ENCODE data around the gene PPT2.
"Not testable (repeated sequence)": the region's sequence is repeated elsewhere in the genome, so short reads cannot be mapped to it uniquely, and the experiment has no call there.

The PPT2 gene

DNA sequence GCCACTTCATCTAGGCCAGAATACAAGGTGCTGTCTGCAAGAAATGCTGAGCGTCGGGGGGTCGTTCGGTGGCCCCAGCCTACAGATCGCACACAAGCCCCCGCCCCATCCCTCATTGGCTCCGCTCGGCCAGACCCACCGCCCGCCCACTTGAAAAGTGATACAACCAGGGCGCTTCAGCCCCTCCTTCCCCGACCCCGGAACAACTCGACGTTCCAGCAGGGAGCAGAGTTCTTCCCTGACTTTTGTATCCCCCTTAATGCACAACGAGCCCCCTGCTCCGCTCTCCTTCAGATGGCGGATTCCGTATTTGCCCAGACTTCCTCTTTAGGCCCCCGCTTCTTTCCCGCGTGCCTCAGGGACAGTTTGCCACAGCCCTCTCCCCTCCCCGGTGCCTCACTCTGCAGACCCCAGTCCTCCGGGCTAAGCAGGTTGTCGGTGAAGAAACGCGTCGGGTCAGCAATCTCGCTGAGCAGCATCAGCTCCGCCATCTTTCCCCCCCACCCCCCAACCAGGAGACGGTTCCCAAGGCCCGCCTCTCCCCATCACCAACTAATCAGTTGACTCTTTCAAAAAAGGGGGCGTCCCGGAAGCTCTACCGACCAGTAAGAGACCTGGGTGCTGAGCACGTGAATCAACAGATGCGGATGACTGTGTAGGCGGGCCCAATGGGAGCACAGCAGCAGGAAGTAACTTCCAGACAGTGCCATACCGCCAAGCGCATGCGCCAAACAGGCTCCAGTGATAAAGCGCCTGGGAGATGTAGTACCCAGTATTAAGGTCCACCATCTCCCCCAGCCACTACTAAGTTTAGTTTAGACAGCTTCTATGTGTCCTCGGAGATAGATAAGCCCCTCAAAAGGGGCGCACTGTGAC, 26.0 kb upstream of the PPT2 start, which contains the start of gene ATF6B:
TSS of gene ATF6B (minus strand) at position 530 of the 876 bp plus-strand sequence. CDS start at position 491, 39 bp downstream.
- DNase-seq = peak; percentile 99

DNA sequence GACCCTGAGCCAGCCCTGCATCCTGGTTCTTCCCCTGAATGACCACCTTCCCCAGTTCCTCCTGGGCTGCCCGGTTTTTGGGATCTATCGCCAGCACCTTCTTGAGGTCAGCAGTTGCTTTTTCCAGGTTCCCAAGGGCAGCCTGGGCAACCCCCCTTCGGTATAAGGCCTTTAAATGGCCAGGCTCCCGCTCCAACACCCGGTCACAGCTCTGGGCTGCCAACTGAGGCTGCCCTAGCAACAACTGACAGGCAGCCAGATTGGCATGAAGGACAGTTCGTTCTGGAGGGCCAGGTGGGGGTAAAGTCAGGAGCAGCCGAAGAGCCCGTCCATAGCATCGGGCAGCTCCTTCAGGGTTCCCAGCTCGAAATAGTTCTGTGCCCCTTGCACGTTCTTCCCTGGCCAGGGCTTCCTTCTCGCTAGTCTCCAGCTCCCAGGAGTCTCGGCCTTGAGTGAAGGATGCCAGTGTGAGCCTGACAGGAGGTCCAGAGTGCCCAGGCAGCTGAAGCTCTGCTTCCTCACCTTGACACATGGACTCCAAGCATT, 25.1 kb upstream of the PPT2 start:
- DNase-seq = no peak

DNA sequence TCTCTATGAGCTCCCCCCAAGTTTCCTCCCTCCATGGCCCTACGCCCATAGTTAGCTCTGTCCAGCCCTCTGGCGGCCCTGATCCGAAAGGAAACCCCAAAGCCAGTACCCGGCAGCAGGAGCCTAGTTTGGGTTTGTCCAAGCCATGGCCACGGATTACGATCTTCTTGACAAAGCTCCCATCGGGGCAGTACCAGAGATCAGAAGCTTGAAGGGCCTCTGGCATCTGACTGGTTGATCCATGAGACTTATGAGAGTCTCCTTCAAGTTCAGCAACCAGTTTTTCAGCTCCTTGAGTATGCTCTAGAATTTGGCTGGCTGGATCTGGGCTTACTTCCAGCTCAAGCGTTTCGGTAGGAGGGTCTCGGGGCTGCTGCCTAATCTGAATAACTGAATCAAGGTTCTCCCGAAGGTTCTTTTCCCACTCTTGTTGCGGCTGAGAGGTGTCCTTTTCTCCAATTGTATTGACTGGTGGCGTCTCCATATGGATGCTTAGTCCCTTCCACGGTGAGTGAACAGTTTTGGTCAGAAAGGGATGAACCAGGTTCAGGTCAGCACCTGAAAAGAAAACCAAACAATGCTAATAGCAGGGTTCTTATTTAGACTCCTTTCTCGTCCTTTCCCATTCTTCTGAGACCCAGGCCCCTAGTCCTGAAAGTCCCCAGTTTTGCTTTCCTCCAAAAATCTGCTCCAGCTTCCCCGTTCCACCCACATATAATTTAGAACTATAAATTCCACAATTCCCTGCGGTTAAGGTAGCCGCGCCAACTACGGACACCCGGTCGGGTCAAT, 24.4 kb upstream of the PPT2 start:
- no peak for DNase-seq

DNA sequence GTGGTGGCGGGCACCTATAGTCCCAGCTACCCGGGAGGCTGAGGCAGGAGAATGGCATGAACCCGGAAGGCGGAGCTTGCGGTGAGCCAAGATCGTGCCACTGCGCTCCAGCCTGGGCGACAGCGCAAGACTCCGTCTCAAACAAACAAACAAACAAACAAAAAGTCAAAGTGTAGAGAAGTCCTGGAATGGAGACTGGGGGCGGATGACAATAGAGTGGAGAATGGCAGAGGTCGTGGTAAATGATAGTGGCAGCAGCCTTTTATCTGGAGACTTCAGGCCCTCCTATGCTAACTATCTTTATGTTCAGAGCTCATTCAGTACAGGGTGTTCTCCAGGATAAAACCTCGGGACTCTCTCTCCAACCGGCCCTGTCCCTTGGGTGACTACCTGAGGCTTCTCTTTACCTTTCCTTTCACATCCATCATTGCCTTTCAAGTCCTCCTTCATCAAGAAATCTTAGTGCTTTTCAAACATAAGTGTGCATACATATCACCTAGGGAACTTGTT, 22.4 kb upstream of the PPT2 start:
- DNase-seq = no peak

DNA sequence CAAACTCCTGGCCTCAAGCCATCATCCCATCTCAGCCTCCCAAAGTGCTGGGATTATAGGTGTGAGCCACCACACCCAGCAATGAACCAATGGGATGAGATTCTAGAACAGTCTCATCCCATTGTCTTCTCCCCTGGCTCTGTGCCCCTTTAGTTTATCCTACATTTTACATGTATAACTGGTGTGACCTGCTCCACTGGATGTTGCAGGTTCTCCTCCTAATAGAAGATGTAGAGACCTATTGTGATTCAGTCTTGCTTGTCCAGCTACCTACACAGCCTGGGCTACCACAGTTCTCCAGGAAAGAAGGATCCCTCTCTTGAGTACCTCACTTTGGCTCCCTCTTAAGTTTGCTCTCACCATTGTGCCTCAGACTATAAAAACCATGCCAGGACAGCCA, 21.8 kb upstream of the PPT2 start:
- no peak for DNase-seq

DNA sequence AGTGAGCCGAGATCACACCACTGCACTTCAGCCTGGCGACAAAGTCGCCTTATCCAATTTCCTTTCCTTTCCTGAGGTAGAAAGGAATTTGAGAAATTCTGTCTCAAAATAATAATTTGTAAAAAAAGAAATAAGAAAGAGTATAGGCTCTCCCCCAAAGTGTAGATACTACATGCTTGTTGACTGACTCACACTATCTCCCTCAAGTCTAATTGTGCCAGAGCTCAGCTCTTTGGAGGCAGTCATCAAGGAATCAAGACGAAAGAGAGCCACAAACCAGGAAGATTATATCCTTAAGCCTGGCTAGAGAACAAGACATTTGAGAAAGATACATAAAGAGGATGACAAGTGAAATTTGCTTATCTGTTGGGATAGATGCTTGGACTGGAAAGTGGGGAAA, 20.2 kb upstream of the PPT2 start:
- DNase-seq = no peak

DNA sequence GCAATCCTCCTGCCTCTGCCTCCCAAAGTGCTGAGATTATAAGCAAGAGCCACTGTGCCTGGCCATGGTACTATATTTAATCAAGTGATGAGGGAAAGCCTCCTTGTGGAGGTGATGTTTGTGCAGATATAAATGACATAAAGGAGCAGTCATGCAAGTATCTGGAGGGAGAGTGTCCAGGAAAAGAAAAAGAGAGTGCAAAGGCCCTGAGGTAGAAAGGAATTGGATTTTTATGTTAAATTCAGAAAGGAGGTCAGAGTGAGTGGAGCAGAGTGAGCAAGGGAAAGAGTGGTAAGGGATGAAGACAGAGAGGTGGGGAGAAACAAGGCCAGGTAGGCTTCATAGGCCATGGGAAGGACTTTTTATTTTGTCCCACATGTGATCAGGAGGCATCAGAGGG, 16.5 kb upstream of the PPT2 start:
- DNase-seq = no peak

DNA sequence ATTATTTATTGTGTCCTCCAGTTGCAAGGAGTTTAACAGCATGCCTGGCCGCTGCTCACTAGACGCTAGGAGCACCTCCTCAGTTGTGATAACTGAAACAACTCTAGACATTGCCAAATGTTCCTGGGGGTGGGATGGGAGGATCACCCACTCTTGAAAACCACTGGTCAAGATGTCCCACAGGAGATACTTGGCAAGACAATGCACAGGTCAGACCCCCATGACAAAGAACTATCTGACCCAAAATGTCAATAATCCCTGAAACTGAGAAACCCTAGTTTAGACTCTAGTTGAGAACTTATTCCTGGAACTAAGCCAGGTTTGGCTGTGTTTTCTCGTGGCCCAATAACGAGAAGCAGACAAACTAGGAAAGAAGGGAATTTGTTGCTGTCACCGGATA, 14.4 kb upstream of the PPT2 start:
- DNase-seq = no peak

DNA sequence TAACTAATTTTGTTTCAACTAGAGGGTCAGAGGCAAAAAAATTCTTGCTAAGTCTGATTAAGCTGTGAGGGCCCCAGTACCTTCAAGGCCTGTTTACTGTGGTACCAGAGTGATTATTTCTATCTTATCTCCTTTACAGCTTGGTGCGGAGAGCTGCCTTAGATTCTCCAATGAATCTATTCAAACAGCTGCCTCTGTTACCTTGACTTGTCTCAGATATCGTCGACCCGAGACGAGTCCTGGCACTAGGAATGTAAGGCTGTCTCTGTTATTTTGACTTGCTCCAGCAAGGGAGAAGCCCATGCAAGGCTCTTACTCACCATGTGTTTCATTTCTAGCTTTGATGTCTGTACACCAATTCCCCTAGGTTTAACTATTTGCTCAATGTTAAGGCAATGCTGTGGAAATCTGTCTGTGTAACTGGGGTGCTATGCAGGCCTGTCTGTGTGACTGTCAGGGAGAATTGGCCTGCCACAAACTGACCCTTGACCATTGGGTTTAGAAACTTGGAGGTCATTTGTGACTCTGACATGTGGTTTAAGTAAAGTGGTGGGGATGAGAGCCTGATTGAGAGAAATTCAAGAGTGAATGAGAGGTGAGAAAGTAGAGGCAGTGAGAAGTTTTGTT, 13.4 kb upstream of the PPT2 start:
- DNase-seq = no peak

DNA sequence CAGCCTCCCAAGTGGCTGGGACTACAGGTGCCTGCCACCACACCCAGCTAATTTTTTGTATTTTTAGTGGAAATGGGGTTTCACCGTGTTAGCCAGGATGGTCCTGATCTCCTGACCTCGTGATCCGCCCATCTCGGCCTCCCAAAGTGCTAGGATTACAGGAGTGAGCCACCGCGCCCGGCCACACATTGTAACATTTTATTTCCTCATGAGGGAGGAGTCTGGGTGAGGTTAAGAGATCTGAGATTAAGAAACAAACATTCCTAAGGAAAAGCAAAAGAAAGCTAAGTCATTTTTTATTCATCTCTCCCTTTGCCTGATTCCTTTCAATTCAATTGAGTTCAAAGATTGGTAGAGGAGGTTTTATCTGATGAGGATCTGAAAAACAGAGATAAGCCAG, 9.7 kb upstream of the PPT2 start:
- DNase-seq = not testable (repeated sequence)

DNA sequence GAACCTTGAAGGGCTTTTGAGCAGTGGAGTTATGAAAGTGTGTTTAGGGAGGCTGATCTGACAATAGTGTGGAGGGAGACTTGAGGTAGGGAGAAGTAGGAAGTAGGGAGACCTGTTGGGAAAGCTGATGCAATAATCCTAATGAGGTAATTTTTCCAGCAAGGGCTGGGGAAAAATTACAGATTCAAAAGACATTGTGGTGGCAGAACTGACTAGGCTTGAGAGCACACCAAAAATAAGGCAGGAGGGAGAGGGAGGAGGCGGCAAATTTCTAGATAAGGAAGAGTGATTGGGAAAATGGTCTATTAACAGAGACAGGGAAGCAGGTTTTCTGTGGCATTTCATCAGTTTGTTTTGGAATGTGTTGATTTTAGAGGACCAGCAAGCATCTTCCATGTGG, 7.7 kb upstream of the PPT2 start:
- no peak for DNase-seq

DNA sequence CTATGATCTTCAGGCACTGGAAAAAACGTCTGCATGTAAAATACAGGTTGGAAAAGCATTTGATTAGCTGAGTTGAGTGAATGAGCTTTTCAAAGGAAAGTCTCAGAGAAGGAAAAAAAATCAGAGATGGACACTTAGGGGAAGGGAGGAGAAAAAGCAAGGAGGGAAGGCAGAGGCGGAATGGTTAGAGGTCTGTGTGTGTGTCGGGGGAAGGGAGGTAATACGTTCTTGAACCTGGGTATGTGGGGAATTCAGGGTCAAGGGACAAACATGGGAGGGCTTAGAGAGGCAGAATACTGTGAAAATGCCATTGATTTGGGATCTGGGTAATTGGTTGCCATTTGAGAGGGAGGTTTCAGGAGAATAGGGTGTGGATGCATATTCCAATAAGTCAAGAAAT, 7.3 kb upstream of the PPT2 start:
- no peak for DNase-seq

DNA sequence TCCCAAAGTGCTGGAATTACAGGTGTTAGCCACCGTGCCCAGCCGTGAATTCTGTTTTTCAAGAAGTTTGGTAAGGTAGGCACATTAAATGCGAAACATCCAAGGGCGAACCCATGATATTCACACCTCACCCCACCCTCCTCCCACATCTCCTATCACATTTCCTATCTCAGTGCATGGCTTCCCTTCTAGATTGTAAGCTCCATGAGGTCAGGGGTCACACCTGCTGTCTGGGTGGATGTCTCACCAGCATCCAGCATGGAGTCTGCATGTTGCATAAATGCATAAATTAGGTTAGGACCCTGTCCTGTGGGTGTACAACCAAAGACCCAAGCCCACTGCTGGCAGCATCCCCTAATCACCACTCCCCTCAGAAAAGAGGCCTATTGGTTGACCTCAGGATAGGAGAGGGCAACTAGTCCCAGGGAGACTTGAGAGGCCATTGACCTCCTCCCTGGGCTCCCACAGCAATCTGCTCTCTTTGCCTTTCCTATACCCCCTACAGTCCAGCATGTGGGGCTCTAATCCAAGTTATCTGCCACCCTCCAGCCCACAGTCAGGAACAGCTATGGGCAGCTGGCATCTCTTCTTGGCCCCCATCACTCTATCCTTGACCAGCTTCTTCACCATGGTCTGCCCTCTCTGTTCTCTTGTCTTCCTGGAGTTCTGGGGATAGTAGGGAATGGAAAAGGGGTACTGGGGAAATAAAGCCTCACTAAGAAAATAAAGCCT, 6.4 kb upstream of the PPT2 start:
- DNase-seq = no peak

DNA sequence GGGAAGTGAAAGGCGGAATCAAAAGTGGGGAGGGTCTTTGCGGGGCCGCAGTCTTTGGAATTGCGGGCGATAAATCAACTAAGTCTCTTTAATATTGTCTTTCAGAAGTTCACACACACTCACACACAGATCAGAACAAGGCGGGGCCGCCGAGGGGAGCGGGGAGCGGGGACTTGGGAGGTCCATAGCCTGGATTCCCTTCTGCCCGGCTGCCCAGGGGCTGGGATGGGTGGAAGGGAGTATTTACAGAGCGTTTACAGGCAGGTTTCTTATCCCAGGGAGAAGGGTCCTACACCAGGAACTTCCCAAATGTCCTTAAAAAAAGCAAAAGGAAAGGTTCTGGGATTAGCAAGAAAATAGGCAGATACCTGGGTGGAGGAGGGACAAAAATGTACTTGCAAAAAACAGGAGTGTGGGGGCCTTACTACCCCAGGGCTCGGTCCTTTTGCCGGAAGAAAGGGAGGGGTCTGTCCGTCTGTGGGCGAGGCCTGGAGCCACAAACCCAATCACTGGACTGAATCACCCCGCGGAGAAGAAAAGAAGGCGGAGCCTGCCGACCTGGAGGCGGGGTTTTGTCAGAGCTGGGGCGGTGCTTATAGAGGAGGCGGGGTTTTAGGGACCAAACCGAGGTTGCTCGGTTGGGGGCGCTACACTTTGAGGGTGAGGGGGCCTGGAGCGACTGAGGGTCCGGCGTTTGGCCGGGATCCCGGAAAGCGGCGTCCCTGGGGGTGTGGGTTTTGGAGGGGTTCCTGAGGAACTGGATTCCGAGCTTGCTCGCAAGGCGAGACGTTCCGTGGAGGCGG, 5.5 kb upstream of the PPT2 start:
- peak; percentile 30 for DNase-seq

DNA sequence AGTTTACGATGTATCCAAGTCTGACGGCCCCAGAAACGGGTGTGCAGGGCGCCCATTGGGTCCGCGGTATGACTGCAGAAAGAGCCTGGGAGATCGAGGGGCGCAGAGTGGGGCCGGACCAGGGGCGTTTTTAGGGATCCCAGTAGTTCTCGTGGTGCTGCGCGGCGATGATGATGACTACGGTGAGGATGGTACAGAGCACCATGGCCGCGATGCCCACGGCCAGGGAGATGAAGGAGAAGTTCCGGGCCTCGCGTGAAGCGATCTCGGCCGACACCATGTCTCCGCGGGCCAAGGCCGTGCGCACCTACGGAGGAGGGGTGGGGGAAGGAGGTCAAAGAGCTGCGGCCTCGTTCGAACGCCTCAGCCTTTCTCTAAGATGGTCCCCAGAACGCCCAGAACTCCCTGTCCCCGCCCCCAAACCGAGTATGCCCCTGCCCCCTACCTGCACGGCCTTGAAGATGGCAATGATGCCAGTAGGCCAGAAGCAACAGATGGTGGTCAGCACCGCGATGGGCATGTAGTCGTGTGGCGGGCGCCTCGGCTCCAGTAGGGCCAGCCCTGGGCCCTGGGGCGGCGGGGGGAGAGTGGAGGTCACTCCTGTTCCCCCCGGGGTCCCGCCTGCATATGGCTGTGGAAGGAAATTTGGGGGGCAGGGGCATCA, 4.7 kb upstream of the PPT2 start:
- DNase-seq = no peak

DNA sequence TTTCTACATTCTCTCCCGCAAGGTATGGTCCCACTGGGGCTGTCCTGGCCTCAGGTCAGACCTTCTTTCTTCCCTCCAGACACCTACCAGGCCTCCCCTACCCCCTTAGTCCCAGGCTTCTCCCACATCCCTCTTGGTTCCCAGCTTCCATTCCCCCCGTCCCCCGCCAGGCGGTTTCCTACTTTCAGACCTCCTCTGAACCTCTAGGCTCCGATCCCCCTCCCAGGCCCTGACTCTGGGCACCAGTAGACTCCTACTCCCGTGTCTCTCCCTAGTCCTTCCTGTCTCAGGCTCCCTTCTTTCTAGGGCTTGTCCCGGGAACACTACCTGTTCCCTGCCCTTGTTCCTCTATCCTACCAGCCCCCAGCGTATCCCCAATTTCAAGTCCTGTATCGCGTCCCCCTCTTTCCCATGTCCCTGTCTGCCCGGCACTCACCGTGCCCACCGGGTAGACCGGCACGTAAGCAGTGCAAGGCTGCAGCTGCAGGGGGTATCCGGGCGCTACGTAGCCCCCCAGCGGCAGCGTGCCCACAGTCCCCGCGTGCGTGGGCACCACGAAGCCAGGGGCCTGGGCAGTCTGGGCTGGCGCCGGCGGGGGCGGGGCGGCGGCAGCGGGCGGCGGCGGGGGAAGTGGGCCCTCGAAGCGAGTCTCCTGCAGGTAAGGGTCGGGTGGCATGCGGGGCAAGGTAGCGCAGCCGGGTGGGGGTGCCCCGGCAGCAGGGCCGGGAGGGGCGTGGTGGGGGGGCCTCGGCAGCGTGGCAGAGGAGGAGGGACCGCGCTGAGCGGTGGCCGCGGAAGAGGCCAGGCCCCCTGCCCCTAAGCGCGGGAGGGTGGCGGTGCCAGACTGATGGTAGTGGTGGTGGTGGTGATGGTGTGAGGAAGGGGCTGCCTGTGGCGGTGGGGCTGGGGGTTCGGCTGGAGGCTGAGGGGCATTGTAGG, 3.7 kb upstream of the PPT2 start:
- no peak for DNase-seq

DNA sequence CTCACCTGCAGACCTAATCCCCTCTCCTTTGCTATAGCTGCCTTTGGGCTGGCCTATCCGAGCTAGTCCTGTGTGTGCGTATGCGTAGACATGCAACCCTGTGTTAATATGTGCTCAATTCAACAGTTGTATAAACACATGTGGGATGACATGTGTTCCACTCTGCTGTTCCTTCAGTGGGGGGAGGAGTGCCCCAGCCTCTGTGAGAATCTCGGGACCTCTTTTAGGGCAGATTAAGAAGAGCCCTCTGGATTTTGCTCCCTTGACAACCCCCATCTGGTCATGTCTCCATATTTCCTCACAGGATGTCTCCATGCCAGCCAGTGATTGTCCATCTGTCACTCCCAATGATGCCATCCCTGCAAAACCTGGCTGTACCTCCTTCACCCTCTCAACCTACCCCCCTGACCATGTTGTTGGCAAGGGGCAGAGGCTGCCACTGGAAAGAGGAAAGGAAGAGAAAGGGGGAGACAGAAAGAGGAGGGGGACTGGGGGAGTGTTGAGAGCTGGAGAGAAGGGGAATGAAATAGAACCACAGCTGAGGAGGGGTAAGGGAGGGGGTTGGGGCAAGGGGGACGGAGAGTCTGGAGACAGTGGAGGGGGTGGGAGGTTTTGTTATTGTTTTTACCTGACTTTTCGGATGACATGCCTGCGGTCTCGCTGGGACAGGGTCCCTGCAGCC, 2.6 kb upstream of the PPT2 start:
- no peak for DNase-seq

DNA sequence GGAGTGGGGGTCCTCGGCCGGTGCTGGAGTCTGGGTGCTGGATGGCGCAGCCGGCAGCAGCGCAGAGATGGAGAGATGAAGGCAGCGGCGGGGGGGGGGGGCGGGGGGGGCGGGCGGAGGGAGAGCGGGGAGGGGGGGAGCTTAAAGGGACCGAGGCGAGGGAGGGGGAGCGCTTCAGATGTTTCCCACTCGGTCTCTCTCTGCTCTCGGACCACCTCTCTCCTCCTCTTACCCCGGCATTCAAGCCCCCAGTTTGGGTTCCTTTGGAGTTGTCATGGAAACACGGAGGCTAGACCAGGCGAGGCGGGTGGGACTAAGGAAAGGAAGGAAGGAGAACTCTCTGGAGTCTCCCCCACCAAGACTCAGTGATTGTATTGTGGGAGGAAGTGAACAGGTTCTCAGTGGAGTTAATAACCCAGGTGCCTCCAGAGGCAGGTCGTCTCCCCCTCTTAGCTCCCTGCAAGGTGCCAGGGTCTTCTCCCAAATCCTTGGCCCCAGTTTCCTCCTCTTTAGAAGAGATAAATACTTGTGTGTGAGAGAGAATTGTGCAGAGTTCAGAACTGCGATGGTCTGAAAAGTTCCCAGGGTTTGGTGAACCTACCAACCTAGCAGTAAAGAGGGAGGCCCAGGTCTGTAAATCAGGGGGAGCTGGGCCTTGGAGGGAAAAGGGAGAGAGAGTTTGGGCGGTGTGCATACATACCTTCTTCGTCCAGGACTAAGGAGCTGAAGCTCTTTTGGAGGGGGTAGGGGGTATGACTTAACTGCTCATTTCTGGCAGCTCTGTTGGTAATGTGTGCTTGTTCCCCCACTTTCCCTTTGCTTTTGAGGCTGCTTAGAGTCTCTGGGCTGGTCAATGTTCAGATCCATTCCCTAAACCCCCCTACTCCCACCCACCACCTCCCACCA, 1.8 kb upstream of the PPT2 start, which contains the start of gene PRRT1:
TSS of gene PRRT1 (minus strand) at position 77 of the 906 bp plus-strand sequence. CDS start 112 bp downstream, outside the sequence.
- no peak for DNase-seq

Data from activated CD4-positive, alpha-beta T cell treated with anti-CD3 and anti-CD28 coated beads, Interleukin-2, amount 50 U/mL, for 16 hours (primary cell).